ENCODE measurements around the gene CPED1. TPM values are rescaled to one million over a fixed set of nuclear protein-coding genes. Genes with fewer than 3 reads are reported as not detected.
"Not testable (repeated sequence)": the region's sequence is repeated elsewhere in the genome, so short reads cannot be mapped to it uniquely, and the experiment has no call there.

CPED1 gene
- total RNA-seq, 1 donor from 2014 or later = 2.1 TPM

DNA sequence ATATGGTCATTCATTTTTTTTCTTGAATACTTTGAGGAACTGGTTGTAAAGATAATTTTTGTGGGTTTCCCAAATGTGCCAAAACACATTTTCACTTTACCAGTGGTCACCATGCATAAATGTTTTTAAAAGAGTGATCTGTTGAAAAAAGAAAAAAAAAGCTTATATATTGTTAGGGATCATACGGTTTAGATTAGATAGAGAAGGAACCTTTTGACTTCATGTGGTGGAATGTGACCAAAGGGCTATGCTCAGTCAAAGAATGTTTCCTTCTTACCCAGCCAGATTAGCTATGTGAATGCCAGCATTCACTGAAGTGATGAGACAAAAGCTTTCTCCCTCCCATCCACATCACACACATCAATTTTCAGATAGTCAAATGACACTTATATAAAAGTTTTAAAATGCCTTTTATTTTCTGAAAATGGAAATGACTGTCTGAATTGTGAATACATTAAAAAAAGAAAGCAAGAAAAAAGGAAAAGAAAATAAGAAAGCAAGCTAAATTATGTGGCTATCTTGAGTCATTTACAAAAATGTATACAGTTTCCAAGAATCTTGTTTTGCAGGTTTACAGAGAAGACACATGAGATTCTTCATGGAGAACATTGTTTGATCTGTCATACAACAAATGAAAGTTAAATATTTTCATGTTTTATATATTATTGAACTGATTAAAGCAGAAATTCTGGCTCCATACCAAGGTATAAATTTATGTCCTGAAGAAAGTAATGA, 8.6 kb upstream of the CPED1 start:
- DNase-seq (ENCODE audit: low read depth) = no peak
- TF ChIP-seq, protein P1, sequence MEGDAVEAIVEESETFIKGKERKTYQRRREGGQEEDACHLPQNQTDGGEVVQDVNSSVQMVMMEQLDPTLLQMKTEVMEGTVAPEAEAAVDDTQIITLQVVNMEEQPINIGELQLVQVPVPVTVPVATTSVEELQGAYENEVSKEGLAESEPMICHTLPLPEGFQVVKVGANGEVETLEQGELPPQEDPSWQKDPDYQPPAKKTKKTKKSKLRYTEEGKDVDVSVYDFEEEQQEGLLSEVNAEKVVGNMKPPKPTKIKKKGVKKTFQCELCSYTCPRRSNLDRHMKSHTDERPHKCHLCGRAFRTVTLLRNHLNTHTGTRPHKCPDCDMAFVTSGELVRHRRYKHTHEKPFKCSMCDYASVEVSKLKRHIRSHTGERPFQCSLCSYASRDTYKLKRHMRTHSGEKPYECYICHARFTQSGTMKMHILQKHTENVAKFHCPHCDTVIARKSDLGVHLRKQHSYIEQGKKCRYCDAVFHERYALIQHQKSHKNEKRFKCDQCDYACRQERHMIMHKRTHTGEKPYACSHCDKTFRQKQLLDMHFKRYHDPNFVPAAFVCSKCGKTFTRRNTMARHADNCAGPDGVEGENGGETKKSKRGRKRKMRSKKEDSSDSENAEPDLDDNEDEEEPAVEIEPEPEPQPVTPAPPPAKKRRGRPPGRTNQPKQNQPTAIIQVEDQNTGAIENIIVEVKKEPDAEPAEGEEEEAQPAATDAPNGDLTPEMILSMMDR (conservative IDR thresholded peaks at IDR 0.05; ENCODE audit: low read depth, low read length) = no peak
- H3K4me3 ChIP-seq (ENCODE audit: low read depth, low read length) = no peak overlapping the region

DNA sequence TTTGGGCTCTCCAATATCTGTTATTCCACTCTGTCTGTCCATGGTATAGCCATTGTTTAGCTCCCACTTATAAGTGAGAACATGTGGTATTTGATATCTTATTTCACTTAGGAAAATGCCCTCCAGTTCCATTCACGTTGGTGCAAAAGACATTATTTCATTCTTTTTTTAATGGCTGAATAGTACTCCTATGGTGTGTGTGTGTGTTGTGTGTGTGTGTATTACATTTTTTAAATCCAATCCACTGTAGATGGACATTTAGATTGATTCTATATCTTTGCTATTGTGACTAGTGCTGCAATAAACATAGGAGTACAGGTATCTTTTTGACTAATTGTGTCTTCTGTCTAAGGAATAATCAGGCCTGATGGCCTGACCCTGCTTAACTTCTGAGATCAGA, 7.4 kb upstream of the CPED1 start:
- DNase-seq (ENCODE audit: low read depth) = no peak
- H3K4me3 ChIP-seq (ENCODE audit: low read depth, low read length) = no peak overlapping the region
- TF ChIP-seq, protein P1 (conservative IDR thresholded peaks at IDR 0.05; ENCODE audit: low read depth, low read length) = no peak

DNA sequence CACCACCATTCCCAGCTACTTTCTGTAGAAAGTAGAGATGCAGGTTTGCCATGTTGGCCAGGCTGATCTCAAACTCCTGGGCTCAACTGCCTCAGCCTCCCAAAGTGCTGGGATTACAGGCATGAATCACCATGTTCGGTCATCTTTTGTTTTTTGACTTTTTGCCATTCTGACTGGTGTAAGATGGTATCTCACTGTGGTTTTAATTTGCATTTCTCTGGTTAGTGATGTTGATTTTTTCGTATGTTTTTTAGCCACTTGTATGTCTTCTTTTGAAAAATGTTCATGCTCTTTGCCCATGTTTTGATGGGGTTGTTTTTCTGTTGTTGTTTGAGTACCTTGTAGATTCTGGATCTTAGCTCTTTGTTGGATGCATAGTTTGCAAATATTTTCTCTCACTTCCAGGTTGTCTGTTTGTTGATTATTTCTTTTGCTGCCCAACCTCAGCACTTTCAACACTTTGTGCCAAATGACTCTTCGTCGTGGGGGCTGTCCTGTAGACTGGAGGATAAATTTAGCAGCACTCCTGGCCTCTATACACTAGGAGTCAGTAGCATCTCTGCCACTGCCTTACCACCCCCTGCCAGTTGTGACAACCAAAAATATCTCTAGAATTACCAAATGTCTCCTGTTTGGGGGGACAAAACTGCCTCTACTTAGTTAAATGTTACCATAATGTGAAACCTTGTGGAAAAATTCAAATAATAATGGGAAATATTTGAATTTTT, 6.5 kb upstream of the CPED1 start:
- DNase-seq (ENCODE audit: low read depth) = no peak
- TF ChIP-seq, protein P1 (conservative IDR thresholded peaks at IDR 0.05; ENCODE audit: low read depth, low read length) = no peak
- H3K4me3 ChIP-seq (ENCODE audit: low read depth, low read length) = no peak overlapping the region

- H3K4me3 ChIP-seq (ENCODE audit: low read depth, low read length) = not testable (repeated sequence)
Measured at GRCh38 chr7:120983592-120983991, 4.9 kb upstream of the CPED1 start.

GRCh38 chr7:120984406-120984805, 4.1 kb upstream of the CPED1 start:
- TF ChIP-seq, protein P1 (conservative IDR thresholded peaks at IDR 0.05; ENCODE audit: low read depth, low read length) = no peak

More at GRCh38 chr7:120983592-120983991, 4.9 kb upstream of the CPED1 start:
- DNase-seq (ENCODE audit: low read depth) = not testable (repeated sequence)

DNA sequence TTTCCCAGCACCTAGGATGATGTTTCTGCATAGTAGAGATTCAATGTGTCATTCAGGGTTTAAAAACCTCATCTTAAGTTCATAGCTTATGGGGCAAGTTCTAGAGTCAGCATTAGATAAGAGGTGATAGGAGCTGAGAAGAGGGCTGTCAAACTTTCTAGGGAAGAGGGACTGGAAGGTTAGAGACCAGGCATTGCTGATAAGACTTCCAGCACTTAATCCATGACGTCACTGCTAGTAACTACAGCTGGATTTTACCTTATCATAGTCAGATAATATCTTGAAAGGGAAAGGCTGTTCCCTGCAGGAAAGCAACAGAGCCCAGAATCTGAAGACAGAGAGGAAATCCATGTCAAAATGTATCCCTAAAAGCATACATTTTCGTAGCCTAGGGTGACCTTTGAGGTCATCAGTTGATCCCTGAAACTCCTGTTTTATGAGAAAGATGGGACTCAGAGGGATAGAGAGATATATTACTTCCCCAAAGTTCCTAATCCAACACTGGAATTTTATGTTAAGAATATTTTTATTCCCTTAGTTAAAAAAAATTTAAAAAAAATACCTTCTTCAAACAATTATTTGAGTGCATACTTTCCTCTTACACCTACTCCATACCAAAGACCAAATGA, 3.3 kb upstream of the CPED1 start:
- TF ChIP-seq, protein P1 (conservative IDR thresholded peaks at IDR 0.05; ENCODE audit: low read depth, low read length) = no peak
- DNase-seq (ENCODE audit: low read depth) = no peak
- no peak overlapping the region for H3K4me3 ChIP-seq (ENCODE audit: low read depth, low read length)

More at GRCh38 chr7:120984406-120984805, 4.1 kb upstream of the CPED1 start:
- DNase-seq (ENCODE audit: low read depth) = no peak
- H3K4me3 ChIP-seq (ENCODE audit: low read depth, low read length) = no peak overlapping the region

GRCh38 chr7:120985839-120986238, 2.7 kb upstream of the CPED1 start:
- no peak overlapping the region for H3K4me3 ChIP-seq (ENCODE audit: low read depth, low read length)
- TF ChIP-seq, protein P1 (conservative IDR thresholded peaks at IDR 0.05; ENCODE audit: low read depth, low read length) = no peak
- no peak for DNase-seq (ENCODE audit: low read depth)

Measured in epithelial cell of proximal tubule (primary cell).